ENCODE measurements around the gene ASAP3.

- TF ChIP-seq POLR2A (IDR thresholded peaks at IDR 0.05) (no peak), POLR2AphosphoS5 (IDR thresholded peaks at IDR 0.05) (no peak)
Measured at GRCh38 chr1:23396380-23396779, 87.6 kb downstream of the ASAP3 start.
